Measurements from ENCODE around the gene PPP1R3E. TPM values are rescaled to one million over a fixed set of nuclear protein-coding genes. Genes with fewer than 3 reads are reported as not detected.
"Not testable (repeated sequence)": the region's sequence is repeated elsewhere in the genome, so short reads cannot be mapped to it uniquely, and the experiment has no call there.

PPP1R3E gene
- total RNA-seq, 2 donors from 2014 or later: 5.4 to 9.6 TPM

DNA sequence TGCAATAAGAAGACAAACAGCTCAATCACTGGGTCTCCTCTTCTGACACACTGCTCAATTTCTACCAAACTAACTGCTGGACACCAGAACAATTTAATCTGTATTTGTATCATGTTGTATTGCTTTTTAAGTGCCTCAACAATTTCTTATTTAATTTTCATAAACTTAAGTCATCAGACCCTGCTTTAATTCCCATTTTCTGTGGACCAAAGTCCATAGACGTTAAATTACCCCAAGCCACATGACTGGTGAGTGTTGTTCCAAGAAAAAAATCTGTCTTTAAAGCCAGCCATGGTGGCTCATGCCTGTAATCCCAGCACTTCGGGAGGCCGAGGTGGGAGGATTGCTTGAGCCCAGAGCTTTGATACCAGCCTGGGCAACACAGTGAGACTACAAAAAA lies 25.5 kb downstream of the PPP1R3E start:
- no peaks in the 10 kb centered on the region for H3K27me3 ChIP-seq
- ATAC-seq (no peak), DNase-seq (no peak)
- 69 to 76% methylated on average over 3 of the region's 3 CpGs for WGBS, 2 donors
- no peaks in the 10 kb centered on the region for H3K4me1 ChIP-seq
- H3K9me3 ChIP-seq: no peaks in the 10 kb centered on the region
- H3K4me3 ChIP-seq: no peak overlapping the region
- H3K27ac ChIP-seq: no peak overlapping the region
- TF ChIP-seq CTCF (IDR thresholded peaks at IDR 0.05) (no peak), POLR2A (IDR thresholded peaks at IDR 0.05) (no peak)
- intact Hi-C loops (cut with DNase I): no loop called here
- H3K36me3 ChIP-seq (replicated peaks in 1 of 2; ENCODE audit: insufficient read depth in 1 of 2, low read depth in 2 of 2): no peaks in the 10 kb centered on the region

DNA sequence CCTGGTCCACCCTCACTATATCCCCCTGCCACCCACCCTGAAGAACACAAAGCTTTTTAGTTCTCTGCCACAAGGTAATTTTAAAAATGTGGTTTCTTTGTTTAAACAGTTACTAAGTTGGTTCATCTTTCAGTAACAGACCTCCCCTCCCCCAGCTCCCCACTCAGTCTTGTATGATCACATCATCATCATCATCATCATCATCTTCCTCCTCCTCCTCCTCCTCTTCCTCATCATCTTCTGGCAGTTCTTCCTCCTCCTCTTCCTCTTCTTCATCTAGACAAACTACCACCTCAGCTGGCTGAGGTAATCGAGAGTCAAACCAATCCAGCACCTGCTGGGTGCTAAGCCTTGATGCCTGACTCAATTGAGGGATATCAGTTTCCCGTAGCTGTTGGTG lies 27.2 kb downstream of the PPP1R3E start:
- Histone ChIP-seq H3K4me1 (no peaks in the 10 kb centered on the region), H3K4me3 (no peak overlapping the region), H3K27ac (no peak overlapping the region), H3K9me3 (no peaks in the 10 kb centered on the region), H3K27me3 (no peaks in the 10 kb centered on the region), H3K36me3 (replicated peaks in 1 of 2; ENCODE audit: insufficient read depth in 1 of 2, low read depth in 2 of 2) (no peaks in the 10 kb centered on the region)
- ATAC-seq (no peak), DNase-seq (no peak)
- intact Hi-C loops (cut with DNase I): no loop called here
- WGBS, 2 donors: 81 to 89% methylated on average over 2 of the region's 2 CpGs
- no peak for TF ChIP-seq POLR2A (IDR thresholded peaks at IDR 0.05)
- TF ChIP-seq CTCF (IDR thresholded peaks at IDR 0.05): no peak

GRCh38 chr14:23269193-23269592 lies 33.5 kb downstream of the PPP1R3E start:
- intact Hi-C loops (cut with DNase I): loop anchor here (10.0 kb wide), 1 partner anchor 106 kb away; the partner anchor contains the start of genes CMTM5 and IL25
- ATAC-seq (no peak), DNase-seq (no peak)
- Histone ChIP-seq H3K4me1 (no peaks in the 10 kb centered on the region), H3K36me3 (replicated peaks in 1 of 2; ENCODE audit: insufficient read depth in 1 of 2, low read depth in 2 of 2) (no peaks in the 10 kb centered on the region), H3K4me3 (no peak overlapping the region), H3K27me3 (no peaks in the 10 kb centered on the region), H3K9me3 (no peaks in the 10 kb centered on the region), H3K27ac (no peak overlapping the region)
- TF ChIP-seq POLR2A (IDR thresholded peaks at IDR 0.05) (no peak), CTCF (IDR thresholded peaks at IDR 0.05) (no peak)
- 78 to 84% methylated on average over 7 of the region's 7 CpGs for WGBS, 2 donors

GRCh38 chr14:23260849-23261248 lies 41.8 kb downstream of the PPP1R3E start:
- H3K36me3 ChIP-seq (replicated peaks in 1 of 2; ENCODE audit: insufficient read depth in 1 of 2, low read depth in 2 of 2); H3K4me1 ChIP-seq; H3K9me3 ChIP-seq; H3K27ac ChIP-seq; H3K4me3 ChIP-seq; H3K27me3 ChIP-seq; ATAC-seq: not testable (repeated sequence)
- 66 to 73% methylated on average over 8 of the region's 8 CpGs for WGBS, 2 donors
- intact Hi-C loops (cut with DNase I): loop anchor here (10.0 kb wide), 1 partner anchor 114 kb away; the partner anchor contains the start of genes CMTM5 and IL25
- peak in 1 of 4 donors; percentile 15 for DNase-seq

DNA sequence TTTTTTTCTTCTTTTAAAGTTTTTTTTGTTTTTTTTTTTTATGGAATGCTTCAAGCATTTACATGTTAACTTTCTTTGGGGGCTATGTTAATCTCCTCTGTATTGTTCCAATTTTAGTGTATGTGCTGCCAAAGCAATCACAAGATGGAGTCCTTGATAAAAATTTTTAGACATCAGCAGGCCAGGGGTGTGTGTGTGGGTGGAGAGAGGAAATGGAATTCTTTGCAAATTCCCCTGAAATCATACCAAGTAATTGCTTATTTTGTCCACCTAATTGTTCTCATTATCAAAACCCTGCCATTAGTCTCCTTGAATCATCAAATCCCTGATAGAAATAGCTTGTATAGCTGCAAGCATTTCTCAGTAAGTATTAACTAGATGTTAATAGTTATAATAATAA lies 43.2 kb downstream of the PPP1R3E start:
- H3K4me1 ChIP-seq: no peaks in the 10 kb centered on the region
- H3K27me3 ChIP-seq: no peaks in the 10 kb centered on the region
- H3K36me3 ChIP-seq (replicated peaks in 1 of 2; ENCODE audit: insufficient read depth in 1 of 2, low read depth in 2 of 2): no peaks in the 10 kb centered on the region
- H3K4me3 ChIP-seq: no peak overlapping the region
- ATAC-seq (no peak), DNase-seq (no peak)
- no peaks in the 10 kb centered on the region for H3K9me3 ChIP-seq
- intact Hi-C loops (cut with DNase I): no loop called here
- no peak for TF ChIP-seq POLR2A (IDR thresholded peaks at IDR 0.05)
- TF ChIP-seq CTCF (IDR thresholded peaks at IDR 0.05): no peak
- no peak overlapping the region for H3K27ac ChIP-seq

All from body of pancreas (tissue), 4 donors.